Activated CD4-positive, CD25-positive, alpha-beta regulatory T cell (primary cell): ENCODE results near the gene LAYN.

Experiments
- DNase-seq, 4 experiments: peaks; one replicate each; lab custom pipeline; 2025; lab: John Stamatoyannopoulos, UW

Gene LAYN

GRCh38 chr11:111596319-111596718 lies 55.8 kb downstream of the LAYN start:
- DNase-seq: no peak

GRCh38 chr11:111598148-111598547 lies 57.6 kb downstream of the LAYN start:
- no peak for DNase-seq

- DNase-seq: no peak
These were observed 58.0 kb downstream of the LAYN start for GRCh38 chr11:111598559-111598958.

GRCh38 chr11:111601636-111601978 lies 61.1 kb downstream of the LAYN start:
- DNase-seq: no peak

- DNase-seq: peak; percentile 69 to 90 (median 82)
These were observed 61.7 kb downstream of the LAYN start, which contains the start of gene SIK2 for GRCh38 chr11:111601979-111602864. SIK2 (plus strand) TSS chr11:111602449; CDS start chr11:111602564, 115 bp downstream.

GRCh38 chr11:111602865-111603610 lies 62.5 kb downstream of the LAYN start:
- DNase-seq: no peak

GRCh38 chr11:111603611-111604130 lies 63.2 kb downstream of the LAYN start:
- no peak for DNase-seq

GRCh38 chr11:111604392-111605009 lies 64.0 kb downstream of the LAYN start:
- no peak for DNase-seq

- no peak for DNase-seq
These were observed 65.2 kb downstream of the LAYN start for GRCh38 chr11:111605681-111606080.

- DNase-seq: no peak
These were observed 66.5 kb downstream of the LAYN start for GRCh38 chr11:111606986-111607385.

GRCh38 chr11:111607751-111608150 lies 67.2 kb downstream of the LAYN start:
- DNase-seq: no peak
